Epithelial cell of alveolus of lung (primary cell): ENCODE measurements around the gene YIPF1. TPM values are rescaled to one million over a fixed set of nuclear protein-coding genes. Genes with fewer than 3 reads are reported as not detected.

Source experiments
- total RNA-seq: library from RNA; depleted of rRNA; stranded (reverse); fragments of >200 nt; gene quantifications from 2 replicates; pipeline ENCODE4 v1.2.1, GENCODE V29; 2015

The YIPF1 gene
- total RNA-seq = 25.6 and 31.5 TPM in 2 replicates

GRCh38 chr1:53889304-53890298, at the start of gene YIPF1:
Gene YIPF1 (minus strand): TSS chr1:53889797. CDS start chr1:53888937, 860 bp downstream.

GRCh38 chr1:53893999-53894636, 4.5 kb upstream of the YIPF1 start, which contains the start of gene DIO1:
Gene DIO1 (plus strand): TSS chr1:53894187. CDS start chr1:53894211, 24 bp downstream.

GRCh38 chr1:53837924-53838653, 51.5 kb downstream of the YIPF1 start, which contains the start of gene NDC1:
Gene NDC1 (minus strand): TSS chr1:53838296. CDS start chr1:53838261, 35 bp downstream.

Other genes with a start within 250 kb of the YIPF1 start
- 1.8 and 4.2 TPM in 2 replicates for gene GLIS1, start 150.6 kb downstream of the YIPF1 start, total RNA-seq
- gene NDC1, start 51.5 kb downstream of the YIPF1 start, total RNA-seq = 16.8 and 28.6 TPM in 2 replicates
- not detected in 2 replicates for gene DIO1, start 4.4 kb upstream of the YIPF1 start, total RNA-seq
- gene IFT25, start 55.9 kb upstream of the YIPF1 start, total RNA-seq = 12.1 and 26.0 TPM in 2 replicates
- 33.5 and 33.9 TPM in 2 replicates for gene LRRC42, start 56.6 kb upstream of the YIPF1 start, total RNA-seq
- not detected in 2 replicates for gene LDLRAD1, start 128.4 kb upstream of the YIPF1 start, total RNA-seq
- 190 and 311 TPM in 2 replicates for gene TMEM59, start 163.4 kb upstream of the YIPF1 start, total RNA-seq
- 2.2 and 3.5 TPM in 2 replicates for gene TCEANC2, start 163.8 kb upstream of the YIPF1 start, total RNA-seq